Measurements from ENCODE around the gene EHMT1. TPM values are rescaled to one million over a fixed set of nuclear protein-coding genes. Genes with fewer than 3 reads are reported as not detected.
A peak's percentile ranks its signal among the peaks of the same experiment; 100 is the strongest.

The EHMT1 gene
- total and polyA plus RNA-seq, 9 of the 15 experiments (the other 6 are each of a cell fraction or from before 2014, with no cell fraction given) = 2.2 to 76.0 (median 36.4) TPM

DNA sequence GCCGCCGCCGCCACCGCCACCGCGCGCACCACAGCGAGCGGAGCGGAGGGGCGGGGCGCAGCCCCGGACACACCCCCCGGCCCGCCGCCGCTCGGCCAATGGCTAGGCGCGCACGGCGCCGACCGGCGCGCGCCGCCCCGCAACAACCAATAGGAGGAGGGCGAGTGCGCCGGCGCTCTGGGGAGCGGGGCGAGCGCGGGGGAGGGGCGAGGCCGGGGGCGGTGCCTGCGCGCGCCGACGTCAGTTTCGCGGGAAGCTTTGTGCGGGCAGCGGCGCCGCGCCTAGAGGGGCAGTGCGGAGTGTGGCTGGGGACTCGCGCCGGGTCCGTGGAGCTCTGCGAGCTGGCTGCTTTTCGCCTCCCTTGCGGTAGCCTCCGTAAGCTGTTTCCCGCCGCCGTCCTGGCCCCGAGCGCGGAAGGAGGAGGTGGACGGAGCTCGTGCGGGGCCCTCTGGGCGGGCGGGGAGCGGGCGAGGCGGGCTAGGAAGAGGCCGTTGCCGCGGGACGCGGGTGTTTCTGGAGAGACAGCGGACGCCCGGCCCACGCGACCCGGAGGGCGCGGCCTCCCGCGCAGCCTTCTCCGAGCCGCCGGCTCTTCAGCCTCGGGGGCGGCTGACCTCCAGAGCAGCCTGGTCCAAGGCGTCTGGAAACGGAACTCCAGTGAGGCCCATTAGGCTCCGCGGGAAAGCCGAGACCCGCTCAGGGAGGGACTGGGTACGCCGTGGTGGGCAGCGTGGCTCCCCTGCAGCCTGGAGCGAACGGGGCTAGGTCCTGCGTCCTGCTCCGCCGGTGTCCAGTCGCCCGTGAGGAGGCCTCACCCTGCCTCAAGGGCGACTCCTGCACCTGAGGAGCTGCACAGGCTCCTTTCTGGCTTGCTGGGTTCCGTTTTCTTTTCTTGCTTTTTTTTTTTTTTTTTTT lies 28.1 kb upstream of the EHMT1 start, which contains the start of gene ZMYND19 (continued):
- TF ChIP-seq VEZF1 (CRISPR knock-in tag; IDR thresholded peaks at IDR 0.05) (peak; percentile 79), ZNF609 (CRISPR knock-in tag; IDR thresholded peaks at IDR 0.05; ENCODE audit: borderline replicate concordance) (no peak), MLX (CRISPR knock-in tag; conservative IDR thresholded peaks at IDR 0.05) (no peak), MTF1 (CRISPR knock-in tag; IDR thresholded peaks at IDR 0.05; ENCODE audit: borderline replicate concordance) (no peak), BRF2 (IDR thresholded peaks at IDR 0.05; ENCODE audit: borderline replicate concordance, insufficient read depth, insufficient read length) (no peak), NFIC (IDR thresholded peaks at IDR 0.05) (0 out of 2 replicates have a peak, but pooled peaks have one; percentile 12), ZKSCAN1 (IDR thresholded peaks at IDR 0.05; ENCODE audit: low read depth, low read length) (no peak), NFYB (IDR thresholded peaks at IDR 0.05; ENCODE audit: extremely low read depth, insufficient read length) (peak; percentile 32), HOXB6 (CRISPR knock-in tag; IDR thresholded peaks at IDR 0.05; ENCODE audit: borderline replicate concordance) (no peak), ILK (tag; IDR thresholded peaks at IDR 0.05; ENCODE audit: borderline replicate concordance, low read depth) (no peak), GTF2A2 (tag; IDR thresholded peaks at IDR 0.05) (no peak)
- TF ChIP-seq, protein P1, sequence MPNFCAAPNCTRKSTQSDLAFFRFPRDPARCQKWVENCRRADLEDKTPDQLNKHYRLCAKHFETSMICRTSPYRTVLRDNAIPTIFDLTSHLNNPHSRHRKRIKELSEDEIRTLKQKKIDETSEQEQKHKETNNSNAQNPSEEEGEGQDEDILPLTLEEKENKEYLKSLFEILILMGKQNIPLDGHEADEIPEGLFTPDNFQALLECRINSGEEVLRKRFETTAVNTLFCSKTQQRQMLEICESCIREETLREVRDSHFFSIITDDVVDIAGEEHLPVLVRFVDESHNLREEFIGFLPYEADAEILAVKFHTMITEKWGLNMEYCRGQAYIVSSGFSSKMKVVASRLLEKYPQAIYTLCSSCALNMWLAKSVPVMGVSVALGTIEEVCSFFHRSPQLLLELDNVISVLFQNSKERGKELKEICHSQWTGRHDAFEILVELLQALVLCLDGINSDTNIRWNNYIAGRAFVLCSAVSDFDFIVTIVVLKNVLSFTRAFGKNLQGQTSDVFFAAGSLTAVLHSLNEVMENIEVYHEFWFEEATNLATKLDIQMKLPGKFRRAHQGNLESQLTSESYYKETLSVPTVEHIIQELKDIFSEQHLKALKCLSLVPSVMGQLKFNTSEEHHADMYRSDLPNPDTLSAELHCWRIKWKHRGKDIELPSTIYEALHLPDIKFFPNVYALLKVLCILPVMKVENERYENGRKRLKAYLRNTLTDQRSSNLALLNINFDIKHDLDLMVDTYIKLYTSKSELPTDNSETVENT (CRISPR knock-in tag; IDR thresholded peaks at IDR 0.05) = no peak
